Measurements from ENCODE around the gene PCDHGA1. TPM values are rescaled to one million over a fixed set of nuclear protein-coding genes. Genes with fewer than 3 reads are reported as not detected.

Gene PCDHGA1
- total and polyA plus RNA-seq, 9 of the 15 experiments (the other 6 are each of a cell fraction or from before 2014, with no cell fraction given), result 0.05 to 0.26 (median 0.18) TPM; not detected in 2

DNA sequence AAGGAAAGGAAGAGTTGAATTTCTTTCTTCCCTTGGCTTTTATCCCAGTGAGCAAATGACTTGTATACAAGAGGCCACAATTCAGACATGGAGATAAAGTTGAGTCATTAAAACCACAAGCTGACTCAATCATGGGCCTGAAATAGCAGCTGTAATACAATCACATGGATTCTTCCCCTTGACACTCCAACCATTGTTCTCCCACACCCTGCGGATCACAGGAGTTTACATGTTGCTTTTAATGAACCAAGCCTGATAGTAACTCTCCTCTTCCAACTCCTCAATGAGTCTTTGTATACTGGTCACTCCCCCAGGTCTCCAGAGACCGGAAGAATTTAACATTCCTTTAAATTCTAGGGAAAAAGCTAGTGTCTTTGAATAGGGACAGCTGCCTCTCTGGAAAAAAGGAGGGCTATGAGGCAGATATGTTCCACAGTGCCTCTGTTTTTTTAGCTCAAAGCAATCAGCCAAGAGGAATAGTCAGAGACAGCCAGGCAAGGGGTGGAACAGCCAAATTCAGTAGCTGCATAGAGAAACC lies 191.0 kb downstream of the PCDHGA1 start:
- H3K27ac ChIP-seq (ENCODE audit: extremely low read depth, low read depth, low read length), result peak overlapping the region; percentile 32; the same call in 2 of the 3 replicates
- H3K4me3 ChIP-seq, result no peak overlapping the region
- peak; percentile 15; the same call in 2 of the 3 replicates for ATAC-seq
- peaks cover 99% of the 10 kb centered on the region for H3K36me3 ChIP-seq (ENCODE audit: control insufficient read depth, insufficient read depth, low read length)
- H3K79me2 ChIP-seq (ENCODE audit: control insufficient read depth, insufficient read depth, low read length), result no peaks in the 10 kb centered on the region
- H2AFZ ChIP-seq (ENCODE audit: low read depth, low read length), result no peak overlapping the region
- DNase-seq (ENCODE audit: extremely low read depth in 1 of 4, low spot score in 3 of 4), result peak in 2 of 4 experiments; percentile 36 to 53
- no peaks in the 10 kb centered on the region; the same call in 1 of the 2 replicates for H4K20me1 ChIP-seq (replicated peaks; ENCODE audit: control insufficient read depth, insufficient read depth, low read length)
- no peaks in the 10 kb centered on the region for H3K27me3 ChIP-seq (ENCODE audit: control insufficient read depth in 2 of 2, insufficient read depth in 2 of 2, low read length in 2 of 2)
- BruUV-seq (replicated peaks), result no TSS peak
- in situ Hi-C loops (cut with MboI) (loop anchor here (5.0 kb wide), 1 partner anchor 99 kb away; the partner anchor contains the start of gene PCDHGA11), intact Hi-C loops (cut with micrococcal nuclease) (loop anchor here (5.0 kb wide), 1 partner anchor 109 kb away; the partner anchor contains the start of gene PCDHGA10)
- WGBS (ENCODE audit: insufficient coverage, low coverage, missing lambda C conversion rate), result 52% methylated on average over 2 of the region's 2 CpGs
- H3K9me1 ChIP-seq (ENCODE audit: control insufficient read depth, insufficient read depth, low read length), result no peaks in the 10 kb centered on the region
- no peaks in the 10 kb centered on the region for H3K9me3 ChIP-seq (replicated peaks; ENCODE audit: control insufficient read depth, insufficient read depth, low read depth, low read length)
- no peak overlapping the region for H3K9ac ChIP-seq (ENCODE audit: insufficient read depth in 1 of 2, low read depth in 2 of 2, low read length in 2 of 2)
- ChIA-PET CTCF (ENCODE audit: low intra/inter-chr PET ratio) (no interaction called here), POLR2A (interaction anchor here (0.7 to 1.0 kb wide), 4 partner anchors 10 to 550 kb away, joined by 3 read pairs; partner anchors contain the start of gene PCDHGB1)
- peak; percentile 67 for FAIRE-seq
- H3K4me1 ChIP-seq (replicated peaks in 1 of 2; ENCODE audit: control insufficient read depth in 2 of 2, insufficient read depth in 2 of 2, low read length in 2 of 2), result peaks cover 0 to 7% of the 10 kb centered on the region in 2 experiments; a peak in 2 of 5 replicates
- H3K4me2 ChIP-seq (ENCODE audit: insufficient read depth, low read length), result no peak overlapping the region
- TF ChIP-seq SMARCC2 (IDR thresholded peaks at IDR 0.05; ENCODE audit: low read depth), result peak; percentile 66
- TF ChIP-seq ZNF3 (CRISPR knock-in tag; IDR thresholded peaks at IDR 0.05), result no peak
- TF ChIP-seq CBFA2T2 (conservative IDR thresholded peaks at IDR 0.05), result peak; percentile 35
- TF ChIP-seq ZNF75A (CRISPR knock-in tag; IDR thresholded peaks at IDR 0.05), result 0 out of 2 replicates have a peak, but pooled peaks have one; percentile 50
- TF ChIP-seq, protein P1, sequence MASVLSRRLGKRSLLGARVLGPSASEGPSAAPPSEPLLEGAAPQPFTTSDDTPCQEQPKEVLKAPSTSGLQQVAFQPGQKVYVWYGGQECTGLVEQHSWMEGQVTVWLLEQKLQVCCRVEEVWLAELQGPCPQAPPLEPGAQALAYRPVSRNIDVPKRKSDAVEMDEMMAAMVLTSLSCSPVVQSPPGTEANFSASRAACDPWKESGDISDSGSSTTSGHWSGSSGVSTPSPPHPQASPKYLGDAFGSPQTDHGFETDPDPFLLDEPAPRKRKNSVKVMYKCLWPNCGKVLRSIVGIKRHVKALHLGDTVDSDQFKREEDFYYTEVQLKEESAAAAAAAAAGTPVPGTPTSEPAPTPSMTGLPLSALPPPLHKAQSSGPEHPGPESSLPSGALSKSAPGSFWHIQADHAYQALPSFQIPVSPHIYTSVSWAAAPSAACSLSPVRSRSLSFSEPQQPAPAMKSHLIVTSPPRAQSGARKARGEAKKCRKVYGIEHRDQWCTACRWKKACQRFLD (CRISPR knock-in tag; IDR thresholded peaks at IDR 0.05), result peak; percentile 37; the same call in 1 of the 2 replicates
- TF ChIP-seq CREM (IDR thresholded peaks at IDR 0.05; ENCODE audit: low read depth), result 0 out of 2 replicates have a peak, but pooled peaks have one; percentile 6
- TF ChIP-seq SOX6 (IDR thresholded peaks at IDR 0.05), result peak; percentile 96
- TF ChIP-seq ZNF589 (CRISPR knock-in tag; IDR thresholded peaks at IDR 0.05; ENCODE audit: low read depth), result peak; percentile 79
- TF ChIP-seq, protein P2, sequence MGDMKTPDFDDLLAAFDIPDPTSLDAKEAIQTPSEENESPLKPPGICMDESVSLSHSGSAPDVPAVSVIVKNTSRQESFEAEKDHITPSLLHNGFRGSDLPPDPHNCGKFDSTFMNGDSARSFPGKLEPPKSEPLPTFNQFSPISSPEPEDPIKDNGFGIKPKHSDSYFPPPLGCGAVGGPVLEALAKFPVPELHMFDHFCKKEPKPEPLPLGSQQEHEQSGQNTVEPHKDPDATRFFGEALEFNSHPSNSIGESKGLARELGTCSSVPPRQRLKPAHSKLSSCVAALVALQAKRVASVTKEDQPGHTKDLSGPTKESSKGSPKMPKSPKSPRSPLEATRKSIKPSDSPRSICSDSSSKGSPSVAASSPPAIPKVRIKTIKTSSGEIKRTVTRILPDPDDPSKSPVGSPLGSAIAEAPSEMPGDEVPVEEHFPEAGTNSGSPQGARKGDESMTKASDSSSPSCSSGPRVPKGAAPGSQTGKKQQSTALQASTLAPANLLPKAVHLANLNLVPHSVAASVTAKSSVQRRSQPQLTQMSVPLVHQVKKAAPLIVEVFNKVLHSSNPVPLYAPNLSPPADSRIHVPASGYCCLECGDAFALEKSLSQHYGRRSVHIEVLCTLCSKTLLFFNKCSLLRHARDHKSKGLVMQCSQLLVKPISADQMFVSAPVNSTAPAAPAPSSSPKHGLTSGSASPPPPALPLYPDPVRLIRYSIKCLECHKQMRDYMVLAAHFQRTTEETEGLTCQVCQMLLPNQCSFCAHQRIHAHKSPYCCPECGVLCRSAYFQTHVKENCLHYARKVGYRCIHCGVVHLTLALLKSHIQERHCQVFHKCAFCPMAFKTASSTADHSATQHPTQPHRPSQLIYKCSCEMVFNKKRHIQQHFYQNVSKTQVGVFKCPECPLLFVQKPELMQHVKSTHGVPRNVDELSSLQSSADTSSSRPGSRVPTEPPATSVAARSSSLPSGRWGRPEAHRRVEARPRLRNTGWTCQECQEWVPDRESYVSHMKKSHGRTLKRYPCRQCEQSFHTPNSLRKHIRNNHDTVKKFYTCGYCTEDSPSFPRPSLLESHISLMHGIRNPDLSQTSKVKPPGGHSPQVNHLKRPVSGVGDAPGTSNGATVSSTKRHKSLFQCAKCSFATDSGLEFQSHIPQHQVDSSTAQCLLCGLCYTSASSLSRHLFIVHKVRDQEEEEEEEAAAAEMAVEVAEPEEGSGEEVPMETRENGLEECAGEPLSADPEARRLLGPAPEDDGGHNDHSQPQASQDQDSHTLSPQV (IDR thresholded peaks at IDR 0.05), result 0 out of 2 replicates have a peak, but pooled peaks have one; percentile 27
- TF ChIP-seq ZNF408 (CRISPR knock-in tag; IDR thresholded peaks at IDR 0.05; ENCODE audit: low read depth), result no peak
- peak; percentile 59 to 62; a peak in 3 of 4 replicates for TF ChIP-seq FOXK2 (conservative IDR thresholded peaks at IDR 0.05 in 1 of 2, IDR thresholded peaks at IDR 0.05 in 1 of 2; ENCODE audit: low read depth in 2 of 2)
- no peak for TF ChIP-seq NCOA2 (IDR thresholded peaks at IDR 0.05; ENCODE audit: partially characterized antibody in 2 of 2)
- peak; percentile 78 for TF ChIP-seq CEBPG (CRISPR knock-in tag; IDR thresholded peaks at IDR 0.05)
- TF ChIP-seq CEBPG (tag; conservative IDR thresholded peaks at IDR 0.05 in 1 of 2, IDR thresholded peaks at IDR 0.05 in 1 of 2), result peak; percentile 56 to 86; a peak in 3 of 4 replicates
- TF ChIP-seq ZKSCAN8 (CRISPR knock-in tag; IDR thresholded peaks at IDR 0.05), result peak; percentile 87
- TF ChIP-seq EHMT2 (IDR thresholded peaks at IDR 0.05), result 0 out of 2 replicates have a peak, but pooled peaks have one; percentile 12
- TF ChIP-seq DPF2 (IDR thresholded peaks at IDR 0.05), result peak; percentile 76

Measured in K562 (cell line).